Fibroblast of villous mesenchyme (primary cell): ENCODE data around the gene SPIRE1. TPM values are rescaled to one million over a fixed set of nuclear protein-coding genes. Genes with fewer than 3 reads are reported as not detected.
"Not testable (repeated sequence)": the region's sequence is repeated elsewhere in the genome, so short reads cannot be mapped to it uniquely, and the experiment has no call there.

Experiments used
- DNase-seq: peaks from one replicate; pipeline ENCODE4 v3.0.0-alpha.2; 2010; ENCODE audit warnings: low read depth
- H3K4me3 ChIP-seq: 2 replicates; pipeline ENCODE4 v1.5.1; 2011; ENCODE audit warnings: low read depth, mild to moderate bottlenecking, low read length
- CTCF ChIP-seq: IDR thresholded peaks from 2 replicates; pipeline ENCODE4 v1.5.1; 2012; ENCODE audit warnings: low read depth, mild to moderate bottlenecking, low read length; ENCODE audit not compliant: insufficient read depth
- total RNA-seq: library from RNA; depleted of rRNA; stranded (reverse); fragments of >200 nt; gene quantifications from 2 replicates; pipeline ENCODE4 v1.2.3, GENCODE V29; 2012

SPIRE1 gene
- total RNA-seq, 1 donor: 39.3 TPM

GRCh38 chr18:12497296-12497695, 160.6 kb downstream of the SPIRE1 start:
- H3K4me3 ChIP-seq: no peak overlapping the region
- no peak for DNase-seq
- no peak for TF ChIP-seq CTCF

GRCh38 chr18:12492907-12493306, 165.0 kb downstream of the SPIRE1 start:
- no peak for DNase-seq
- TF ChIP-seq CTCF: no peak
- H3K4me3 ChIP-seq: no peak overlapping the region

GRCh38 chr18:12491611-12492435, 166.1 kb downstream of the SPIRE1 start:
- no peak overlapping the region for H3K4me3 ChIP-seq
- no peak for TF ChIP-seq CTCF
- DNase-seq: no peak

- no peak overlapping the region for H3K4me3 ChIP-seq
- TF ChIP-seq CTCF: no peak
- DNase-seq: no peak
Observed at GRCh38 chr18:12485479-12486105, 172.3 kb downstream of the SPIRE1 start.

- H3K4me3 ChIP-seq, DNase-seq: not testable (repeated sequence)
Observed at GRCh38 chr18:12481915-12482314, 176.0 kb downstream of the SPIRE1 start.

GRCh38 chr18:12479982-12480381, 177.9 kb downstream of the SPIRE1 start:
- no peak for DNase-seq
- no peak for TF ChIP-seq CTCF
- no peak overlapping the region for H3K4me3 ChIP-seq

- no peak for DNase-seq
- TF ChIP-seq CTCF: no peak
- no peak overlapping the region for H3K4me3 ChIP-seq
Observed at GRCh38 chr18:12479536-12479935, 178.4 kb downstream of the SPIRE1 start.
